ENCODE data around the gene MTA1.

- TF ChIP-seq CTCF (IDR thresholded peaks at IDR 0.05 in 2 of 3, conservative IDR thresholded peaks at IDR 0.05 in 1 of 3; ENCODE audit: control insufficient read depth in 2 of 3, extremely low read depth in 1 of 3, insufficient read depth in 1 of 3, low read depth in 3 of 3, low read length in 3 of 3): no peak
- no peak for TF ChIP-seq TARDBP (IDR thresholded peaks at IDR 0.05; ENCODE audit: borderline replicate concordance)
- no peak for TF ChIP-seq SP1 (IDR thresholded peaks at IDR 0.05; ENCODE audit: low read depth, low read length)
- no peak for TF ChIP-seq NRF1 (conservative IDR thresholded peaks at IDR 0.05; ENCODE audit: low read depth, low read length)
- no peak for TF ChIP-seq ATF3 (IDR thresholded peaks at IDR 0.05; ENCODE audit: borderline replicate concordance, extremely low read depth, low read depth, low read length)
- TF ChIP-seq ZNF207 (IDR thresholded peaks at IDR 0.05; ENCODE audit: borderline replicate concordance): no peak
- no peak for TF ChIP-seq CBX3 (IDR thresholded peaks at IDR 0.05; ENCODE audit: borderline replicate concordance, low read depth)
- TF ChIP-seq TCF3 (IDR thresholded peaks at IDR 0.05; ENCODE audit: borderline replicate concordance, insufficient read depth, low read depth, low read length): no peak
- no peak for TF ChIP-seq E2F4 (IDR thresholded peaks at IDR 0.05; ENCODE audit: low read depth, low read length)
- no peak for TF ChIP-seq MAX (IDR thresholded peaks at IDR 0.05; ENCODE audit: low read depth, low read length)
- TF ChIP-seq USF2 (IDR thresholded peaks at IDR 0.05; ENCODE audit: borderline replicate concordance, low read depth, low read length): no peak
Measured at GRCh38 chr14:105476097-105476830, 56.6 kb downstream of the MTA1 start.
